Activated T-helper 1 cell treated with anti-CD3 and anti-CD28 coated beads, Interleukin-2, amount 50 U/mL, for 16 hours (primary cell): ENCODE measurements around the gene SERAC1.
"Not testable (repeated sequence)": the region's sequence is repeated elsewhere in the genome, so short reads cannot be mapped to it uniquely, and the experiment has no call there.

Experiments
- DNase-seq, 2 donors: peaks; one replicate each; pipeline ENCODE4 v3.0.0-alpha.2; 2020; ENCODE audit warnings: low read depth in 1 of 2, low spot score in 1 of 2

SERAC1 gene

DNA sequence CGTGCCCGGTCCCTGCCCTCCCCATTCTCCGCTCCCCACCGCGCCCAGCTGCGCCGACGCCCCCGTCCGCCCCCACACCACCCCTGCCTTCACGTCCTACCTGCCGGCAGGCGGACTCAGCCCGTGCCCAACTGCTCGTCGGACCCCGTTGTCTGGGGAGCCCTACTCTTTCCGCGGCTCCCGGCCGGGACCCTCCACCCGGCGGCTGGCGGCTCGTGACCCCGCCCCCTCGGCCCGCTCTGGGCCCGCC, at the start of gene SERAC1:
TSS of gene SERAC1 (minus strand) at position 223 of the 250 bp plus-strand sequence. CDS start 9,899 bp downstream, outside the sequence.
- DNase-seq, result no peak

DNA sequence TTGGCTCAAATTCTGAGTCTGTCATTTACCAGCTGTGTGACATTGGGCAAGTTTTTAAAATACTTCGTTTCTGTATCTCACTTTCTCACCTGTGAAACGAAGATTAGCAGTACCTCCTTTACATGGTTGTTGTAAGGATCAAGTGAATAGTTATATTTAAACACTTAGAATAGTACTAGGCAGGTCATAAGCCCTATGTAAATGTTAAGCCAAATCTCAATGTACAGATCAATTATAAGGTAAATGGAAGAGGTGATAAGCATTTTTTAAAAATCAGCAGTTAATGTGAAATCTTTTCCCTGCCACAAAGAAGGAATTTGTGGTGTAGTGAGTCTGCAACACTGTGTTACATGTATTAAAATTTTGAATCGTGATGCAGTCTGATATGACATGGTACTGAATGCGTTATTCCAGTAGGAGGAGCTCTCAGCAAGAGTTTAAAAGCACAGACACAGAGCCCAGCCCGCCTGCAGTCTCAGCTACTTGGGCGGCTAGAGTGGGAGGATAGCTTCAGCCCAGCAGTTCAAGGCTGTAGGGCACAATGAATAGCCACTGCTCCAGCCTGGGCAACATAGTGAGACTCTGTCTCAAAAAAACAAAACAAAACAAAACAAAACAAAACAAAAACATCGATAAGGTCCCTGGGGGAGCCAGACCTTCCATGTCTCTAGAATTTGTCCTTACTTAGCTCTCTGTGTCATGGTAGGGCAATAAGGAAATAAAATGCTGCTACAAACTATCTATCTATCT, 46.0 kb upstream of the SERAC1 start:
- DNase-seq, result peak in 1 of 2 donors; percentile 17

DNA sequence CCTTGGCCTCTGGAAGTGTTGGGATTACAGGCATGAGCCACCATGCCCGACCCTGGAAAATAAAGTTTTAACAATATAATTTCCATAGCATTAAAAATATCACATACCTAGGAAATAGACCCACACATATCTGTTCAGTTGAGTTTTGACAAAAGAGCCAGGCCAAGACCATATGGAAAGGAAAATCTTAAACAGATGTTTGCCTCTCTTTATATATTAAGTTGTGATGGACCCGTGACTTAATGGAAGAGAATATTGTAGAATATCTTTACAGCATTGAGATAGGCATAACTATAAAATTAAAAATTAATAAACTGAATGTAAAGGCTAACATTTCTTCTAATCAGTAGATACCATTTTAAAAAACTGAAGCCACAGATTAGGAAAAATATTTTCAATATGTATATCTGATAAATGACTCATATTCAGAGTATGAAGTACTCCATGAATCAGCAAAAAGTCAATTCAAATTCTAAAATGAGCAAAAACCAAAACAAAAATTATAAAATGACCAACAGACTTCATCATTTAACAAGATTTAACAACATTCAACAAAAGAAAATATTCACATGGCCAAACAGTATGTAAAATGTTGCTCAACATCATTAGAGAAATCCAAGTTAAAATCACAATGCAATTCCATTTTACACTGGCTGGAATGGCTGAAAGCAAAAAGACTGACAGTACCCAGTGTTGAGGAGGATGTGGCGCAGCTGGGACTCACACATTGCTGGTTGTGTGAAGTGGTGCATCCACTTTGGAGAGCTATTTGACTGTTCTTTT, 43.4 kb upstream of the SERAC1 start:
- no peak for DNase-seq

DNA sequence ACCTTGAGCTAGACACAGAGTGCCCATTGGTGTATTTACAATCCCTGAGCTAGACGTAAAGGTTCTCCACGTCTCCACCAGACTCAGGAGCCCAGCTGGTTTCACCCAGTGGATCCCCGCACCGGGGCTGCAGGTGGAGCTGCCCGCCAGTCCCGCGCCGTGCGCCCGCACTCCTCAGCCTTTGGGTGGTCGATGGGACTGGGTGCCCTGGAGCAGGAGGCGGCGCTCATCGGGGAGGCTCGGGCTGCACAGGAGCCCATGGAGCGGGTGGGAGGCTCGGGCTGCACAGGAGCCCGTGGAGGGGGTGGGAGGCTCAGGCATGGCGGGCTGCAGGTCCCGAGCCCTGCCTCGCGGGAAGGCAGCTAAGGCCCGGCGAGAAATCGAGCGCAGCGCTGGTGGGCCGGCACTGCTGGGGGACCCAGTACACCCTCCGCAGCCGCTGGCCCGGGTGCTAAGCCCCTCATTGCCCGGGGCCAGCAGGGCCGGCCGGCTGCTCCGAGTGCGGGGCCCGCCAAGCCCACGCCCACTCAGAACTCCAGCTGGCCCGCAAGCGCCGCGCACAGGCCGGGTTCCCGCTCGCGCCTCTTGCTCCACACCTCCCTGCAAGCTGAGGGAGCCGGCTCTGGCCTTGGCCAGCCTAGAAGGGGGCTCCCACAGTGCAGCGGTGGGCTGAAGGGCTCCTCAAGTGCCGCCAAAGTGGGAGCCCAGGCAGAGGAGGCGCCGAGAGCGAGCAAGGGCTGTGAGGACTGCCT, 41.7 kb upstream of the SERAC1 start:
- not testable (repeated sequence) for DNase-seq

DNA sequence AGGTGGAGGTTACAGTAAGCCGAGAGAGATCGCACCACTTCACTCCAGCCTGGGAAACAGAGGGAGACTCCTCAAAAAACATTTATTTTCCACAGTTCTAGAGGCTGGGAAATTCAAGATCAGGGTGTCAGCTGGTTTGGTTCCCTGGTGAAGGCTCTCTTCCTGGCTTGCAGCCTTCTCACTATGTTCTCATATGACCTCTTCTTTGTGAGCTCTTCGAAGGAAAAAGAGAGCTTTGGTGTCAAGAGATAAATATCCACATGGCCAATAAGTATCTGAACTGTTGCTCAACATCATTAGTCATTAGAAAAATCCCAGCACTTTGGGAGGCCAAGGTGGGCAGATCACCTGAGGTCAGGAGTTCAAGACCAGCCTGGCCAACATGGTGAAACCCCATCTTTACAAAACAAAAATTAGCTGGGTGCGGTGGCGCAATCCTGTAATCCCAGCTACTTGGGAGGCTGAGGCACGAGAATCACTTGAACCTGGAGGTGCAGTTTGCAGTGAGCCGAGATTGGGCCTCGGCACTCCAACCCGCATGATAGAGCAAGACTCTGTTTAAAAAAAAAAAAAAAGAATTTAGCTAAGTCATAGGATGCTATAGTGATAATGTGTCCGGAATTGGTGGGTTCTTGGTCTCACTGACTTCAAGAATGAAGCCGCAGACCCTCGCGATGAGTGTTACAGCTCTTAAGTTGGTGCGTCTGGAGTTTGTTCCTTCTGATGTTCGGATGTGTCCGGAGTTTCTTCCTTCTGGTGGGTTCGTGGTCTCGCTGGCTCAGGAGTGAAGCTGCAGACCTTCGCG, 40.4 kb upstream of the SERAC1 start:
- DNase-seq, result not testable (repeated sequence)

DNA sequence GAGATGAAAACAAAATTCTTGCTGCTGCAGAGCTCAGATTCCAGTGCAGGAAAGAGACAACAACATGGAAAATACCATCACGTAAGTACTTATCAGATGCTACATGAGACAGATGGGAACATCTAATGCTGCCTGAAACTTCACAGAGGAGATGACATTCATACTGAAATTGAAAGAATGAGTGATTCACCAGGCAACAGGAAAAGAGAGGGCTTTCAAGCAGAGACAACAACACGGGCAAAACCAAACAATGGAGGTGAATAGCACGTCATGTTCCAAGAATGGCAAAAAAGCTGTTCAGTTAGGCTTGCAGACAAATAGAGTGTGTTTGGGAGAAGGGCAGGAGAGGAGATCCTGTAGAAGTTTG, 39.3 kb upstream of the SERAC1 start:
- no peak for DNase-seq

DNA sequence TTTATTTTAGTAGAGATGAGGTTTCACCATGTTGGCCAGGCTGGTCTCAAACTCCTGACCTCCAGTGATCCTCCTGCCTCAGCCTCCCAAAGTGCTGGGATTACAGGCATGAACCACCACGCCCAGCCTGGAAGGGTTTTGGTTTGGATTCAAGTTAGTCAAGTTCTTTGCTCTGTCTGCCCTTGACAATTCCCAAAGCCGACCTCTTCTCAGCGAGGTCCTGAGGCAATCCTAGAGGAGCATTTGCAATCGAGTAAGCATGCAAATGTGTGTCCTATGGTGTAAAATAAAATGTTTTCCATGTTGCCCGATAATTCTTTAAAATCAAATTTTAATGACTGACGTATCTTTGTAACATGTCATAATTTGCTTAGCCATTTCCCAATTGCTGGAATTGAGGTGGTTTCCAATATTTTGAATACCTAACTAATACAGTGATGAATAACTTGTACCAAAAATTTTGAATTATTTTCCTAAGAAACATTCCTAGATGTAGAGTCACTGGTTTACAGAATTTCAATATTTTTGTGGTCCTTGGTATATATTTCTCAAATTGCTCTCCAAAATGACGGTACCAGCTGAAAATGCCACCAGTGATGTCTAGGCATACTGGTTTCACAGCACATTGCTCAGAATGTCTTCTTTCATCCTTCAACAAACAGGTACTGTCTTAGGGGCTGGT, 38.8 kb upstream of the SERAC1 start:
- no peak for DNase-seq

DNA sequence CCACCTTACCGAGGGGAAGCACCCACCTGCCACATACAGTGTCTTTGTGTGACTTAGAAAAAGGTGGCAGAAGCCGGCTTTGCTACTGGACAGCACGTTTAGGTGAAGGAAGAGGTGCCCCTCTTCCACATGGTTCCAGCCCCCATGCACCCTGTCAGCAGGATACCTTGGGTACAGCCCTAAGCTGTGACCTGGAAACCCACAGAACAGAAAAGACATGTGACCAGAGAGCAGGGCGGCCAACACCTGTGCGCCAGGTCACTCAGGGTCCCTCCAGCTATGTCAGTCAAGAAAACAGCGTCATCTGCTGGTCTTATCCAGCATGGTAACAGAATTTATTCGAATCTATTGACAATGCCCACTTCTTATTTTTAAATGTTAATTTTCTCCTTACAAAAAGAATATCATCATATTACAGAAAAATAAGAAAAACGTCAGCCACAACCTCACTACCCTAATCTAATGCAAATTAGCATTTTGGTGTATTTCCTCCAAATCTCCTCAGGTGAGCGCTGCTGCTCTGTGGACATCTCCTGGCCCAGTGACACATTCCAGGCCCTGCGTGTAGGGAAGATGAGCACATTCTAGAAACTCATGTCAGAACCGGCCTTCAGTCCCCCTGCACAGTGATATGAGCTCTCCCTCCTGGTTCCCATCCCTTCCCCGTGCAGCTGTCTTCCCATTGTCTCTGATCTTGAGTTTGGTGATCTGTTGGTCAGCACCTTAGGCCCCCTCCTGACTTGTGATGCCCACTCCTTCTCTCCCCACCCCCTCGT, 37.3 kb upstream of the SERAC1 start:
- no peak for DNase-seq

DNA sequence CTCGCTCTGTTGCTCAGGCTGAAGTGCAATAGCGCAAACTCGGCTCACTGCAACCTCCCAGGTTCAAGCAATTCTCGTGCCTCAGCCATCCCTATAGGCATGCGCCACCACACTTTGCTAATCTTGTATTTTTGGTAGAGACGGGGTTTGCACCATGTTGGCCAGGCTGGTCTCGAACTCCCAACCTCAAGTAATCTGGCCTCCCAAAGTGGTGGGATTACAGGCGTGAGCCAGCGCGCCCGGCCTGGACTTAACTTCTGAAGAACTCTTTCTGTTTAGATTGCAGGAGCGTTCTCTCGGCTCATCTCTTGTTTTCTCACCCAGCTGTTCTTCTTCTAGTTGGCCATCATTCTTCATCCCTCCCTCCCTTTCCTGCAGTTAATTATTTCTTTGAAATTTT, 30.4 kb upstream of the SERAC1 start:
- DNase-seq, result no peak

DNA sequence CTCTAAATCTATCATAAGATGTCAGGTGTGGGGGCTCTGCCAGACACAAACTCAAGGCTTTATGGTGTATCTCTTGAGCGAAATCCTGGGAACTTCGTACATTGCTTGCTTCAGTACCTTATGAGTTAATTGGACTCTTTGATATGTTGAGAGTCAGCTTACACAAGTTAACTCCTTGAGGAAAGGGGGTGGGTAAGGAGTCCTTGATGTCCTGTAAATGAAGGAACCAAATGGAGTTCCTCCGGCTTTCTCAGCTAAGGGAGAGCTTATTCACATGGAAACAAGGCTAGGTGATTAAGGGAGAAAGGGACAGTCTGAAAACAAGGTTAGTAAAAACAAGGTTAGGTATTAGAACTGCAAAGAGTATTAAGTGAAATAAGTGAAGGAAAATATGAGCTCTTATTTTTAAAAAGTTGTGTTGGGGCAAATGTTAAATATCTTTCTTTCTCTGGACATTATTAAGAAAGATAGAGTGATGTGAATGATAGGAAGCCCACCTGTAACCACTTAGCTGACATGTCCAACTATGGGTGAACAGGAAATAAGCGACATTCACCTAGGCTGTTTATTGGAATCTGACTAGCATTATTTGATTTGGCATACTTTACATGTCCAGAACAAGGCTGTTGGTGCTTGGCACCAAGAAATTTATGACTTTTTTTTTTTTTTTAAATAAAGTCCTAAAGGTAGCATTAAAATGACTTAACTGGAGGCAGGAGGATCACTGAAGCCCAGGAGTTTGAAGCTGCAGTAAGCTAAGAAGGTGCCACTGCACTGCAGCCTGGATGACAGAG, 26.6 kb upstream of the SERAC1 start:
- no peak for DNase-seq

DNA sequence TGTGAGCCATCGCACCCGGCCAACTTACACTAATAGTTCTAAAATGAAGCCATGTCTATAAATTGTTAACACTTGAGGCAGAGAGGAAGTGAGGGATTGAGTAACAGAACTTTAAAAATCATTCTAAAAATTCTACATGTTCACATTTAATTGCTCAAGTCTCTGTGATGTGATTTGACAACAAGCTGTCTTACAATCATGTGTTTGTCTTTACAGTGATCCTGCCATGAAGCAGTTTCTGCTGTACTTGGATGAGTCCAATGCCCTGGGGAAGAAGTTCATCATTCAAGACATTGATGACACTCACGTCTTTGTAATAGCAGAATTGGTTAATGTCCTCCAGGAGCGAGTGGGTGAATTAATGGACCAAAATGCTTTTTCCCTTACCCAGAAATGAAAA, 23.7 kb upstream of the SERAC1 start:
- DNase-seq, result no peak

DNA sequence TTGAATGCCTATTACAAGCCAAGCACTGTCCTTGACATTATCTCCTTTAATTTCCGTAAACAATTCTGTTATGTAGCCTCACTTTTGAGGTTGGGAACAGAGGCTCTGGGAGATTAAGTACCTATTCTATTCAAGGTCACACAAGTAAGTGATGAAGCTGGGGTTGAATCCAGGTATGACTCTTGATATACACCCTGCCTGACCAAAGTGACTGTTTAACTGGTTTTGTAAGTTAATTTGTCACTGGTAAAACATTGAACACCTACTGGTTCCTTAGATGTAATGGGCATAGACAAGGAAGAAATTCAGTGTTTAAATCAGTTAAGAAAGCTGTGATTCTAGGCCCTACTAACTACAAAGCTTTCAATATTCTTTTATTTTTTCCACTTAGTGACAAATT, 23.0 kb upstream of the SERAC1 start:
- DNase-seq, result no peak

DNA sequence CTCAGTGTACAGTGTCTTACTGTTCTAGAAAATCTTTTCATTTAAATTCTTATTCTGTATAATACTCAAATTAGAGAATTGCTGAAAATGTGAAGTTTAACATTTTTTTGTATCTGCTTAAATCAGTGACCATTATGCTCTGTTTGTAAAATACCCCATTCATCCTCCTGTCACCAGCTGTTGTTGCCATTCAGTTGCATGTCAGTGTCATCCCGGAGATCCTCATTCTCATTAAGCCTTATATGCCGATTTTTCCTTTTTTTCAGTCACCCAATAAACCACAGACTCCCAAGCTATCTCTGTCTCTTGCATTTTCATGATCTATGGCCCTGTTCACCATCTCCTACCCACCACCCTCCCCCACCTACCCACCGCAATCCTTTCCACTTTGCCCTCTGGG, 20.5 kb upstream of the SERAC1 start:
- DNase-seq, result no peak

DNA sequence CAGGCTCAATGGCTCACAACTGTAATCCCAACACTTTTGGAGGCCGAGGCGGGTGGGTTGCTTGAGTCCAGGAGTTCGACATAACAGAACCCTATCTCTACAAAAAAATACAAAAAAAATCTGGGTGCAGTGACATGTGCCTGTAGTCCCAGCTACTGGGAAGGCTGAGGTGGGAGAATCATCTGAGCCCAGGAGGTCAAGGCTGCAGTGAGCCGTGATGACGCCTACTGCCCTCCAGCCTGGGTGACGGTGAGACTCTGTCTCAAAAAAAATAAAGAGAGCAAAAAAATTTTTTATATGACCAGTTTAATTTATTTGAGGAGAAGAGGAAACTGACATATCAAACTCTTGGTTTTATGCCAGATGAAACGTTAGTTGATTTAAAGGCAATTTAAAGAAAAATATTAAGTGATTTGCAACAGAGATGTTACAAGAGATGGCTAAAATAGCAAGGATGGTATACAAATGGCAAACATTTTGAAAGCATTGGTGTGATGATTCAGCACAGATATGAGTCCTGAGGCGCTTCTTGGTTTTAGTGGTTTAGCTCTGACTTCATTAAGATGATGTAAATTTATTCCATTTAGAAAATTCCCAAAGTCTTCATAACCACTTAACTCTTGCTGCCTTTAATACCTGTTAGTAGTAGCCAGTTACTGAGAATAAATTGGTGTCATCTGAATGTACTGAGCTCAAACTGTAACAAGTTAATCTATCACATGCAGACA, 17.8 kb upstream of the SERAC1 start:
- DNase-seq, result no peak

DNA sequence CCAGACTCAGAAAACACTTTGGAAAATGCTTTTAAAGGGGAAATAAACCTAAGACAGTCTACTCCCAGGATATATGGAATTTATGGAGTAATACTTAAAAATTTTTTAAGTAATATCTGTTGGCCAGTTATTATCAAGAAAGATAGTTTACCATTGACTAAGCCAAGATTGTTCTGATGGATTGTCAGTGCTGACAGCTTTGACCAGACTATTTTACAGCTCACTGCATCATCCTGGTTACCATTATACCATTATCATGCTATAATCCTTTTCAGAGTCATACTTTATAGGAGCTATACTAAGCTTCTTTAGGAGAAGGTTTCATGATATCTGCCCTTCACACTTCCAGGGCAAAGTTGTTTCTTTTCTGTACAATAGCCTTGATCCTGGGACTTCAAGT, 16.5 kb upstream of the SERAC1 start:
- no peak for DNase-seq

DNA sequence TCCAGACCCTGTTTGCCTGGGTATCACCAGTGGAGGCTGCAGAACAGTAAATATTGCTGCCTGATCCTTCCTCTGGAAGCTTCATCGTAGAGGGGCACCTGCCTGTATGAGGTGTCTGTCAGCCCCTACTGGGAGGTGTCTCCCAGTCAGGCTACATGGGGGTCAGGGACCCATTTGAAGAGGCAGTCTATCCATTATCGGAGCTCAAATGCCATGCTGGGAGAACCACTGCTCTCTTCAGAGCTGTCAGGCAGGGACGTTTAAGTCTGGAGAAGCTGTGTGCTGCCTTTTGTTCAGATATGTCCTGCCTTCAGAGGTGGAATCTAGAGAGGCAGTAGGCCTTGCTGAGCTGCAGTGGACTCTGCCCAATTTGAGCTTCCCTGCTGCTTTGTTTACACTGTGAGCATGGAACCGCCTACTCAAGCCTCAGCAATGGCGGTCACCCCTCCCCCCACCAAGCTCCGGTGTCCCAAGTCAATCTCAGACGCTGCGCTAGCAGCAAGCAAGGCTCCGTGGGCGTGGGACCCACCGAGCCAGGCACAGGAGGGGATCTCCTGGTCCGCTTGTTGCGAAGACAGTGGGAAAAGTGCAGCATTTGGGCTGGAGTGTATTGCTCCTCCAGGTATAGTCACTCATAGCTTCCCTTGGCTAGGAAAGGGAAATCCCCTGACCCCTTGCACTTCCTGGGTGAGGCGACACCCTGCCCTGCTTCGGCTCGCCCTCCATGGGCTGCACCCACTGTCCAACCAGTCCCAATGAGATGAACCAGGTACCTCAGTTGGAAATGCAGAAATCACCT, 15.3 kb upstream of the SERAC1 start:
- not testable (repeated sequence) for DNase-seq

DNA sequence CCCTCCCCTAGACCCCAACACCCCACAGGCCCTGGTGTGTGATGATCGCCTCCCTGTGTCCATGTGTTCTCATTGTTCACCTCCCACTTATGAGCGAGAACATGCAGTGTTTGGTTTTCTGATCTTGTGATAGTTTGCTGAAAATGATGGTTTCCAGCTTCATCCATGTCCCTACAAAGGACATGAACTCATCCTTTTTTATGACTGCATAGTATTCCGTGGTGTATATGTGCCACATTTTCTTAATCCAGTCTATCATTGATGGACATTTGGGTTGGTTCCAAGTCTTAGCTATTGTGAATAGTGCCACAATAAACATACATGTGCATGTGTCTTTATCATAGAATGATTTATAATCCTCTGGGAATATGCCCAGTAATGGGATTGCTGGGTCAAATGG, 9.7 kb upstream of the SERAC1 start:
- DNase-seq, result not testable (repeated sequence)

DNA sequence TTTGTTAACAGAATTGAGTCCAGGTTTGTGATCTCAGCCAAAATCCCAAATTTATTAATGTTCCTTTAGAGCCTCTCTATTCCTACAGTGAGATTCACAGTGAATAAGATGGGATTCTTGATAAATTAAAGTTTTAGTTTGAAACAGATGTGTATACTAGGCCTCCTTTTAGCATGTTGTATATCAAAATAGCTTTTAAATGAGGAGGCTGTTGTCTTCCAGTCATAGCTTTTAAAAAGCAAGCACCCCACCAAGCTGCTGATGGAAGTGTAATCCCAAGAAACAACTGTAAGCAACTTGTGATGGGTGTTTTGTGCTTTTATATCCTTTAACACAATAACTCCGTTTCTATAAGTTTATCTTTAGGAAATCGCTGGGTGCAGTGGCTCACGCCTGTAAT, 7.0 kb upstream of the SERAC1 start:
- DNase-seq, result no peak
